OCI-LY7 (cell line): ENCODE measurements around the gene APLP2. TPM values are rescaled to one million over a fixed set of nuclear protein-coding genes. Genes with fewer than 3 reads are reported as not detected.

Source experiments
- BruUV-seq: library from RNA; stranded (reverse); fragments of 400-500 nt; replicated peaks from 2 replicates; lab custom pipeline; 2021; lab: Mats Ljungman, UMichigan
- CTCF ChIA-PET: fragments of 300-600 bp; sonication (Branson Sonifier 250); formaldehyde crosslinking; loops from one replicate; lab custom pipeline; 2022; ENCODE audit warnings: antibody characterized with exemption; ENCODE audit not compliant: unreplicated experiment; lab: Charles Lee
- POLR2A ChIA-PET: fragments of 300-600 bp; sonication (Branson Sonifier 250); formaldehyde crosslinking; loops from one replicate; lab custom pipeline; 2022; ENCODE audit warnings: antibody characterized with exemption; lab: Charles Lee
- DNase-seq: peaks from one replicate; pipeline ENCODE4 v3.0.0-alpha.2; 2015; ENCODE audit warnings: low spot score
- H2AFZ ChIP-seq: fragments of 200-600 bp; sonication (generic), shearing (Covaris generic); 2 replicates; pipeline ENCODE4 v1.6.1; 2014; ENCODE audit warnings: mild to moderate bottlenecking, antibody characterized with exemption, low read length, moderate library complexity
- H3K27ac ChIP-seq: fragments of 200-600 bp; sonication (generic); 2 replicates; pipeline ENCODE4 v1.5.1; 2014; ENCODE audit warnings: mixed run types, low read depth, mild to moderate bottlenecking, moderate library complexity, low read length, inconsistent platforms; ENCODE audit not compliant: poor library complexity, severe bottlenecking
- H3K36me3 ChIP-seq: fragments of 200-600 bp; sonication (generic); 2 replicates; pipeline ENCODE4 v1.6.1; 2014; ENCODE audit warnings: mild to moderate bottlenecking, antibody characterized with exemption, low read length, moderate library complexity, mixed read lengths; ENCODE audit not compliant: insufficient read depth
- H3K4me1 ChIP-seq: fragments of 200-600 bp; sonication (generic); 2 replicates; pipeline ENCODE4 v1.5.1; 2014; ENCODE audit warnings: mild to moderate bottlenecking, low read length; ENCODE audit not compliant: insufficient read depth, poor library complexity, severe bottlenecking
- H3K4me2 ChIP-seq: fragments of 200-600 bp; sonication (generic); 2 replicates; pipeline ENCODE4 v1.6.1; 2014; ENCODE audit warnings: mild to moderate bottlenecking, low read length
- H3K4me3 ChIP-seq: fragments of 200-600 bp; sonication (generic); 2 replicates; pipeline ENCODE4 v1.5.1; 2014; ENCODE audit warnings: mild to moderate bottlenecking, low read depth, low read length; ENCODE audit not compliant: poor library complexity, severe bottlenecking
- H3K79me2 ChIP-seq: fragments of 200-600 bp; sonication (generic); 2 replicates; pipeline ENCODE4 v1.6.1; 2016; ENCODE audit warnings: low read depth, mild to moderate bottlenecking, low read length, moderate library complexity, mixed read lengths; ENCODE audit not compliant: insufficient read depth
- H3K9me2 ChIP-seq: fragments of 200-600 bp; sonication (generic); 2 replicates; pipeline ENCODE4 v1.6.1; 2016; ENCODE audit warnings: mild to moderate bottlenecking, low read length, mixed read lengths; ENCODE audit not compliant: insufficient read depth
- H3K9me3 ChIP-seq: fragments of 200-600 bp; sonication (generic); 2 replicates; pipeline ENCODE4 v1.6.1; 2014; ENCODE audit warnings: mild to moderate bottlenecking, mixed run types, low read length, mixed read lengths
- H4K20me1 ChIP-seq: fragments of 200-600 bp; sonication (generic); 2 replicates; pipeline ENCODE4 v1.6.1; 2014; ENCODE audit warnings: mild to moderate bottlenecking, antibody characterized with exemption, low read length, moderate library complexity, mixed read lengths; ENCODE audit not compliant: insufficient read depth
- CTCF ChIP-seq: fragments of 200-600 bp; sonication (generic); conservative IDR thresholded peaks from 2 replicates; pipeline ENCODE4 v1.5.1; 2014; ENCODE audit warnings: mild to moderate bottlenecking, antibody characterized with exemption, low read length, moderate library complexity, mixed read lengths
- EZH2phosphoT487 ChIP-seq: fragments of 200-600 bp; sonication (generic); IDR thresholded peaks from 2 replicates; pipeline ENCODE4 v1.6.1; 2018; ENCODE audit warnings: low read depth, borderline replicate concordance, mild to moderate bottlenecking, mixed run types, antibody characterized with exemption, low read length, moderate library complexity, mixed read lengths
- intact Hi-C: fragments of 100-400 bp; cut with micrococcal nuclease; formaldehyde crosslinking; loops from one replicate; pipeline ENCODE4 v1.10.0; 2022; ENCODE audit not compliant: unreplicated experiment
- total RNA-seq, 2 experiments: library from RNA; depleted of rRNA in 1 of 2; stranded (reverse); fragments of >200 nt in 1 of 2; shearing (Covaris generic) in 1 of 2; gene quantifications; 2 replicates each; pipeline ENCODE4 v1.2.3, GENCODE V29; 2014 to 2022

Gene APLP2
- total RNA-seq, 2 experiments from 2014 or later = 147 to 284 TPM

DNA sequence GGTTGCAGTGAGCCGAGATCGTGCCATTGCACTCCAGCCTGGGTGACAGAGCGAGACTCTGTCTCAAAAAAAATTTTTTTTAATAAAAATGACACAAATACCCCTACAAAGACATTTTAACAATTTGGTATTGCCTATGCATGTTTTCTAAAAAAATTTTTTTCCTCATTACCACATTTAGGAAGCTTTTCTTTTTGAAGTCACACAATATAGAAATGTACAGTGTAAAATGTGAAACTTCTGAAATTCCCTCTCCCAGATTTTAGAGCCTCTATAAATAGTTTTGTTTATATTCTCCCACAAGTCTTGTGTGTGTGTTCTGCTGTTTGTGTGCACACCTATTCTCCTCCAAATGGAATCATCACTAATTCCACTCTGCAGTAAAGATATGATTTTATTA is 97.5 kb downstream of the APLP2 start:
- TF ChIP-seq CTCF (no peak), EZH2phosphoT487 (no peak)
- Histone ChIP-seq H3K36me3 (peaks cover 45% of the 10 kb centered on the region; the same call in 1 of the 2 replicates), H4K20me1 (no peaks in the 10 kb centered on the region), H3K4me3 (peak overlapping the region; percentile 57), H3K9me3 (no peaks in the 10 kb centered on the region), H3K4me2 (peak overlapping the region; percentile 90), H3K4me1 (peaks cover 100% of the 10 kb centered on the region), H3K27ac (peak overlapping the region; percentile 93), H2AFZ (no peak overlapping the region), H3K79me2 (peaks cover 100% of the 10 kb centered on the region), H3K9me2 (no peaks in the 10 kb centered on the region)
- POLR2A ChIA-PET = interaction anchor here (0.9 to 6.2 kb wide), 6 partner anchors 12 to 171 kb away, joined by 3 to 67 read pairs (median 14); no protein-coding TSS in a partner anchor
- intact Hi-C loops = loop anchor here (5.0 kb wide), 1 partner anchor 145 kb away; the partner anchor contains the start of gene ZBTB44
- CTCF ChIA-PET = no interaction called here
- DNase-seq = no peak
- no TSS peak for BruUV-seq

DNA sequence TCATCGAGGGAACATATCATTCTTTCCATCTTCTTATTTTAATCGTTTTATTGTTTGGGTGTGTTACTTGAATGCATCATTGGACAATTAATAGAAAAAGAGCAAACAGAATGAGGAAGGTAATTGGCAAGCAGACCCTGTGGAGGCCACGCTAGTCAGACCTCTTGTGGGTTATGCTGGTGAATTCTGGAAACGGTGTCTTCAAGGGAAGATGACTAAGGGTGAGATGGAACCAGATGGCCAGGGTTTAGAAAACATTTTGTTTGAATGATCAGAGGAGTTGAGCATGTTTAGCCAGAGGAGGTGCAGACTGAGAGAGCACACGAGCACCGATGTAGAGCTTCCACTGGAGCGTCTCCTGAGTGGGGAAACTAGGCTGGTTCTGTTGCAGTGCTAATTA is 98.4 kb downstream of the APLP2 start:
- peaks cover 100% of the 10 kb centered on the region for H3K4me1 ChIP-seq
- intact Hi-C loops = loop anchor here (5.0 kb wide), 1 partner anchor 144 kb away; the partner anchor contains the start of gene ZBTB44
- POLR2A ChIA-PET = interaction anchor here (0.9 to 6.2 kb wide), 4 partner anchors 11 to 222 kb away, joined by 3 to 67 read pairs (median 22); no protein-coding TSS in a partner anchor
- H2AFZ ChIP-seq = no peak overlapping the region
- no peaks in the 10 kb centered on the region for H3K9me3 ChIP-seq
- peak overlapping the region; percentile 93 for H3K27ac ChIP-seq
- H4K20me1 ChIP-seq = no peaks in the 10 kb centered on the region
- H3K36me3 ChIP-seq = peaks cover 43% of the 10 kb centered on the region
- TF ChIP-seq CTCF (no peak), EZH2phosphoT487 (no peak)
- DNase-seq = peak; percentile 50
- H3K4me3 ChIP-seq = peak overlapping the region; percentile 57
- peak overlapping the region; percentile 90 for H3K4me2 ChIP-seq
- H3K79me2 ChIP-seq = peaks cover 100% of the 10 kb centered on the region
- CTCF ChIA-PET = interaction anchor here (1.0 to 1.4 kb wide), 2 partner anchors 10 to 17 kb away, joined by 3 to 5 read pairs; no protein-coding TSS in a partner anchor
- no peaks in the 10 kb centered on the region for H3K9me2 ChIP-seq
- no TSS peak for BruUV-seq

DNA sequence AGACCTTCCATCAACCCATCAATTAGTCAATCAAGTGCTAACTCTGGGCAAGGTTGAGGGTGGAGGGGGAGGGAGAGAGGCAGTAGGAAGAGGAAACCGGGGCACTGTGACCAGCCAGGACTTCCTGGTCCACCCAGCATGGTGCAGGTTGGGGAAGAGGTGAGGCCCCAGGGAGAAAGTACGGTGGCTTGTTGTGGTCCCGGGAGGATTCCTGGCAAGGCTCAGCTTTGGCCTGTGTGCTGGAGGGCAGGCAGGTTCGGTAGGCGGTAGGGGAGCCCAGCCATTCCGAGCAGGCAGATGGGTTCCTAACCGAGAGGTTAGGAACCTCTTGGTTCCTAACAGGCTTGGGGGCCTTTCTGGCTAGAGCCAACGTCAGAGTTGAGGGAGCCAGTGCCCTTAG is 100.7 kb downstream of the APLP2 start:
- no peak overlapping the region for H2AFZ ChIP-seq
- no TSS peak for BruUV-seq
- intact Hi-C loops = no loop called here
- no peak for TF ChIP-seq CTCF
- TF ChIP-seq EZH2phosphoT487 = no peak
- DNase-seq = no peak
- H3K9me3 ChIP-seq = peaks cover 16% of the 10 kb centered on the region; the same call in 1 of the 2 replicates
- CTCF ChIA-PET = no interaction called here
- H3K4me1 ChIP-seq = peaks cover 92% of the 10 kb centered on the region
- no peaks in the 10 kb centered on the region for H3K9me2 ChIP-seq
- H3K36me3 ChIP-seq = peaks cover 45% of the 10 kb centered on the region
- H3K27ac ChIP-seq = peak overlapping the region; percentile 71
- POLR2A ChIA-PET = interaction anchor here (0.6 to 3.2 kb wide), 4 partner anchors 9 to 52 kb away, joined by 3 to 17 read pairs (median 4); partner anchors contain the start of gene ST14
- peaks cover 100% of the 10 kb centered on the region for H3K79me2 ChIP-seq
- peak overlapping the region; percentile 34 for H3K4me3 ChIP-seq
- H3K4me2 ChIP-seq = peak overlapping the region; percentile 73
- H4K20me1 ChIP-seq = no peaks in the 10 kb centered on the region
